Esophagus squamous epithelium (tissue), 5 donors: ENCODE results near the gene RFX2. TPM values are rescaled to one million over a fixed set of nuclear protein-coding genes. Genes with fewer than 3 reads are reported as not detected.

Source experiments
- DNase-seq: peaks from one replicate; lab custom pipeline; 2025; lab: John Stamatoyannopoulos, UW
- H3K27ac ChIP-seq, 4 donors: fragments of 200-600 bp; sonication (generic); one replicate each; pipeline ENCODE4 v1.5.1; 2016 to 2019; ENCODE audit warnings: mild to moderate bottlenecking in 1 of 4
- H3K27me3 ChIP-seq, 4 donors: fragments of 200-600 bp; sonication (generic); 1 replicate in 3 of 4; 2 replicates in 1 of 4; pipeline versions ENCODE4 v1.5.1 to v1.6.0; 2017 to 2021; ENCODE audit warnings: antibody characterized with exemption in 1 of 4
- H3K36me3 ChIP-seq, 3 donors: fragments of 200-600 bp; sonication (generic); one replicate each; pipeline ENCODE4 v1.5.1; 2016 to 2019
- H3K4me1 ChIP-seq, 3 donors: fragments of 200-600 bp; sonication (generic); one replicate each; pipeline ENCODE4 v1.5.1; 2017 to 2019
- H3K4me3 ChIP-seq, 4 donors: fragments of 200-600 bp; sonication (generic); 1 replicate in 3 of 4; 2 replicates in 1 of 4; pipeline ENCODE4 v1.5.1; 2016 to 2019; ENCODE audit warnings: mild to moderate bottlenecking in 2 of 4, moderate library complexity in 1 of 4
- H3K9me3 ChIP-seq, 3 donors: fragments of 200-600 bp; sonication (generic); one replicate each; pipeline ENCODE4 v1.5.1; 2016 to 2019
- POLR2A ChIP-seq, 4 donors: fragments of 450-650 bp; IDR thresholded peaks; one replicate each; pipeline ENCODE4 v1.6.1; 2017; ENCODE audit warnings: antibody characterized with exemption in 4 of 4, mild to moderate bottlenecking in 4 of 4, moderate library complexity in 3 of 4
- WGBS, 2 donors: methylation state at CpG; one replicate each; pipeline ENCODE4 v1.1.5; 2018; 5-methylcytosine and 5-hydroxymethylcytosine counted together
- intact Hi-C: fragments of 100-400 bp; cut with DNase I; formaldehyde crosslinking; loops from one replicate; pipeline ENCODE4 v1.15.0; 2022
- total RNA-seq, 4 donors: library from RNA; depleted of rRNA; stranded (reverse); fragments of >200 nt; gene quantifications; one replicate each; pipeline ENCODE4 v1.1.0, GENCODE V29; 2016
- TF ChIP-seq, protein P1 (sequence below), 6 experiments: fragments of 450-650 bp in 4 of 6; fragments of 200-600 bp in 2 of 6; sonication (generic) in 2 of 6; IDR thresholded peaks; one replicate each; pipeline ENCODE4 v1.5.1; 2016 to 2019; ENCODE audit warnings: antibody characterized with exemption in 6 of 6, mild to moderate bottlenecking in 4 of 6, moderate library complexity in 4 of 6
- donor health status: DM: yes; HTN: yes; CAD: no.

RFX2 gene
- total RNA-seq, 4 donors from 2014 or later: 5.2 to 21.4 (median 7.7) TPM

DNA sequence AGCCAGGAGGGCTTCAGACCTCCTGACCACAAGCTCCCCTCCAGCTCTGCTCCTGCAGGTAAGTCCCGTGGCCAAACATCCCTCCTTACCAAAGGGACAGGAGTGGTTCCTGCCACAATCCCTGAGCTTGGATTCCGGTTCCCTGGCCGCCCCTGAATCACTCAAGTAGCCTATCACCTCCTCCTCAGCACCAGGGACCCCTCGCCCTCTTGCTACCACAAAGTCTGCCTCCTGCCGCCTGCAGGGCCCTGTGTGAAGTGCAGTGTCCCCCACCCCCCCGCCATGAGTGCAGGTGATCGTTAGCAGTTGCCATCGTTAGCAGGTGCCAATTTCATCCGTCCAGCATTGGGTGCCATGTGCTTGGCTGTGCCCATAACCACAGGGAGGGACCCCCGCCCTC is 91.5 kb downstream of the RFX2 start:
- no peak for DNase-seq
- H3K27me3 ChIP-seq: no peaks in the 10 kb centered on the region
- H3K36me3 ChIP-seq: peaks cover 0 to 12% (median 0%) of the 10 kb centered on the region in 3 donors
- peaks cover 0 to 20% (median 0%) of the 10 kb centered on the region in 3 donors for H3K4me1 ChIP-seq
- intact Hi-C loops: no loop called here
- TF ChIP-seq, protein P1, sequence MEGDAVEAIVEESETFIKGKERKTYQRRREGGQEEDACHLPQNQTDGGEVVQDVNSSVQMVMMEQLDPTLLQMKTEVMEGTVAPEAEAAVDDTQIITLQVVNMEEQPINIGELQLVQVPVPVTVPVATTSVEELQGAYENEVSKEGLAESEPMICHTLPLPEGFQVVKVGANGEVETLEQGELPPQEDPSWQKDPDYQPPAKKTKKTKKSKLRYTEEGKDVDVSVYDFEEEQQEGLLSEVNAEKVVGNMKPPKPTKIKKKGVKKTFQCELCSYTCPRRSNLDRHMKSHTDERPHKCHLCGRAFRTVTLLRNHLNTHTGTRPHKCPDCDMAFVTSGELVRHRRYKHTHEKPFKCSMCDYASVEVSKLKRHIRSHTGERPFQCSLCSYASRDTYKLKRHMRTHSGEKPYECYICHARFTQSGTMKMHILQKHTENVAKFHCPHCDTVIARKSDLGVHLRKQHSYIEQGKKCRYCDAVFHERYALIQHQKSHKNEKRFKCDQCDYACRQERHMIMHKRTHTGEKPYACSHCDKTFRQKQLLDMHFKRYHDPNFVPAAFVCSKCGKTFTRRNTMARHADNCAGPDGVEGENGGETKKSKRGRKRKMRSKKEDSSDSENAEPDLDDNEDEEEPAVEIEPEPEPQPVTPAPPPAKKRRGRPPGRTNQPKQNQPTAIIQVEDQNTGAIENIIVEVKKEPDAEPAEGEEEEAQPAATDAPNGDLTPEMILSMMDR (IDR thresholded peaks at IDR 0.05): no peak
- TF ChIP-seq POLR2A (IDR thresholded peaks at IDR 0.05): no peak
- H3K4me3 ChIP-seq: no peak overlapping the region
- H3K27ac ChIP-seq: no peak overlapping the region
- H3K9me3 ChIP-seq: no peaks in the 10 kb centered on the region
- WGBS, 2 donors: 79 to 87% methylated on average over 3 to 7 of the region's 10 CpGs

DNA sequence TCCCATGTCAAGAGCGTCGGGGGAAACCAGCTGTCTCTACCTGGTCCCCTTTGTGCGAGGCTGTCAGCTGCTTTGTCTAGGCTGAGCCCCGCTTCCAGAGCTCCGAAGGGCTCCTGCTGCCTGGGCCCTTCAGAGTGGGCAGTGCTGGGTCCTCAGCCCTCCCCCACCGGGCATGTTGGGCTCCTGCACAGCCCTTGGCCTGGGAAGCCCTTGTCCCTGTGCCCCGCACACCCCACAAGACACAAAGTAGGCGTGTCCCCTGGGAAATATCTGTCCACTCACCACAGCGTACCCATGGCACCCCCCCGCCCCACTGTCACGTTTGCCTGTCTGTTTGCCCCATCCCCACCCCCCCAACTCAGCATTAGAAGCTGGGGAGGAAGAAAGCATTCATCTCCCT is 92.7 kb downstream of the RFX2 start:
- no peak for DNase-seq
- no peaks in the 10 kb centered on the region for H3K9me3 ChIP-seq
- intact Hi-C loops: no loop called here
- peaks cover 0 to 8% (median 0%) of the 10 kb centered on the region in 3 donors for H3K4me1 ChIP-seq
- 83% methylated on average over 4 to 10 of the region's 11 CpGs for WGBS, 2 donors
- TF ChIP-seq, protein P1 (IDR thresholded peaks at IDR 0.05): no peak
- TF ChIP-seq POLR2A (IDR thresholded peaks at IDR 0.05): no peak
- no peak overlapping the region for H3K4me3 ChIP-seq
- no peaks in the 10 kb centered on the region for H3K27me3 ChIP-seq
- no peak overlapping the region for H3K27ac ChIP-seq
- H3K36me3 ChIP-seq: peaks cover 0 to 18% (median 0%) of the 10 kb centered on the region in 3 donors

DNA sequence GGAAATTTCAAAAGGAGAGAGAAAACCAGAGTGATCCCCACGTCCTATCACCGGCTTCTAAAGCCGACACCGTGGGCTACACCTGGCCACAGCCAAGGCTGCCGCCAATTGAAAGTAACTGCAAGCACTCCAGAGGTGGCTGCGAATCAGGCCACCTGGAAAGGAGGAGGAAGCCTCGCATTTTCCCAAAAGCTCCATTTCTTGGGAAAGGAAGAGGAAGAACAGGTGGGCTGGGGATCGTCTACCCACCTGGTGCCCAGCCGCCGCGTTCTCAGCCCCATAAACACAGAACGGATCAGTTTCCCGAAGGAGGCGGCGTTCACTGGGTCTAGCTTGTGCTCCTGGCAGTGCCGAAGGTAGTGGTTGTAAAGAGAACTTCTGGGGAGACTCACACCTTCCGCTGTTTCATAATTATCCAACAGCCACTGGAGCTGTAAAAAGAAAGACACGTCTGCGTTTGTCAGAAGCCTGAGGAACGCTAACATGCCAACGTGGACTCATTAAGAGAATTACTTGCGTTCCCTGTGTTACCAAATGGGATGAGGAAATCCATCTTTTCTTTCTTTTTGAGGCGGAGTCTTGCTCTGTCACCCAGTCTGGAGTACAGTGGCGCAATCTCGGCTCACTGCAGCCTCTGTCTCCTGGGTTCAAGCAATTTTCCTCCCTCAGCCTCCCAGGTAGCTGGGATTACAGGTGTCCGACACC is 94.3 kb downstream of the RFX2 start:
- DNase-seq: no peak
- whole genome bisulfite sequencing, 2 donors: 90 to 91% methylated on average over 18 to 24 of the region's 26 CpGs
- H3K27ac ChIP-seq: no peak overlapping the region
- no peaks in the 10 kb centered on the region for H3K27me3 ChIP-seq
- no peaks in the 10 kb centered on the region for H3K9me3 ChIP-seq
- H3K36me3 ChIP-seq: peaks cover 0 to 32% (median 0%) of the 10 kb centered on the region in 3 donors
- intact Hi-C loops: no loop called here
- TF ChIP-seq, protein P1 (IDR thresholded peaks at IDR 0.05): no peak
- TF ChIP-seq POLR2A (IDR thresholded peaks at IDR 0.05): no peak
- H3K4me3 ChIP-seq: no peak overlapping the region
- H3K4me1 ChIP-seq: no peaks in the 10 kb centered on the region

DNA sequence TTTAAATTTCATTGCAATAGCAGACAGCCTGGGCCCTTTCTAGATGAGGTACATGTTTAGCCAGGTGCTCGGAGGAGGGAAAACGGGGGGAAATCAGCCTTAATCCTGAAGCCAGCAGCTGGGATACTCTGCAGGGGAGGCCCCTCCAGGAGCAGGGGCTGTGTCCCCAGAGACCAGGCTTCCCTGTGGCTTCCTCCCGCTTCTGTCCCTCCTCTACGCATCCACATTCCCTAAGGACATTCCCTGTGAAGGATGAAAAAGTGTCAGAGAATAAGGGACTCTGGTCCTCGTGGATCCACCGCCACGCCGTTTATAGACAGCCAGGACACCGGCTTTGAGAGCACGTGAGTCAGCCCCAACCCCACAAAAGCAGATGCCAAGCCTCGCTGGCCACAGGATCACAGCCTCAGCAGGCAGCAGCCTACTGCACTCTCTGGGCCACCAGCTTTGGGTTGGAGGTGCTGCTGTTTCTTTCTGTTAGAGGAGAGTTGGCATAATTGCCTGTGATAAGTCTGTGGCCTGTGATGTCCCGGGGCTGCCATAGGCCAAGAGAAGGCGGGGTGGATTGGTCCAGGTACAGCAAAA is 95.7 kb downstream of the RFX2 start:
- intact Hi-C loops: no loop called here
- TF ChIP-seq, protein P1 (IDR thresholded peaks at IDR 0.05): no peak
- TF ChIP-seq POLR2A (IDR thresholded peaks at IDR 0.05): no peak
- Histone ChIP-seq H3K4me1 (no peaks in the 10 kb centered on the region), H3K9me3 (no peaks in the 10 kb centered on the region), H3K36me3 (peaks cover 0 to 40% (median 0%) of the 10 kb centered on the region in 3 donors), H3K4me3 (no peak overlapping the region), H3K27me3 (no peaks in the 10 kb centered on the region), H3K27ac (no peak overlapping the region)
- 87 to 100% methylated on average over 1 to 12 of the region's 13 CpGs for WGBS, 2 donors
- no peak for DNase-seq

DNA sequence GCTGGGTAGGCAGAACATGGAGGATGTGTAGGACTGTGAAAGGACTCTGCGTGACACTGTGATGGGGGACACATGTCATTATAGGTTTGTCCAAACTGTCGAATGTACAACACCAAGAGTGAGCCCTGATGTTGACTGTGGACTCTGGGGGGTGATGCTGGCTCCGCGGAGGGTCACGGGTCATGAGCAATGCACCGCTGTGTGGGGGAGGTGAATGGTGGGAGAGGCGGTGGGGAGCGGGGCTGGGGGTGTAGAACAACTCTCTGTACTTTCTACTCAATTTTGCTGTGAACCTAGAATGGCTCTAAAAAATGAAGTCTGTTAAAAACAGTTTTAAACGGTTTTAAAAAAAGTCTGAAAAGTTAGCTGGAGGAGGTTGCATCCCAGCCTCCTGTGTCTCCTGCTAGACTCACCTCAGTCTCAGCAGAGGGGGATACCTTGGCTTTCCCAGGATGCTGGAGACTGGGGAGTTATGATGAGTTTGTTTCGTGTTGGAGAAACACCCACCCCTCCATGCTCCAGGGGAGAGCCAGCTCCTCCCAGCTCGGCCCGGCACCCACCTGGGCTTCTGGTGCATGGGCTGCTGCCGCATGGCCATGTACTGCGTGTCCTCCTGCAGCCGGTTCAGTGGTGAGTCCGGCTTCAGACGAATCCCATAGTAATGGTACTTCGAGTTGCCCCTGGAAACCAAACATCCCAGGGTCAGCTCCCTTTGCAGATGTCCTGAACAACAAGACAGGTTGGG is 97.7 kb downstream of the RFX2 start:
- Histone ChIP-seq H3K9me3 (no peaks in the 10 kb centered on the region), H3K27ac (no peak overlapping the region), H3K36me3 (peaks cover 0 to 54% (median 0%) of the 10 kb centered on the region in 3 donors), H3K4me1 (no peaks in the 10 kb centered on the region), H3K27me3 (no peaks in the 10 kb centered on the region), H3K4me3 (no peak overlapping the region)
- no peak for TF ChIP-seq POLR2A (IDR thresholded peaks at IDR 0.05)
- TF ChIP-seq, protein P1 (IDR thresholded peaks at IDR 0.05): no peak
- 81 to 90% methylated on average over 16 to 18 of the region's 18 CpGs for WGBS, 2 donors
- intact Hi-C loops: no loop called here
- no peak for DNase-seq
